Right lobe of liver (tissue), 4 donors: ENCODE data around the gene ATG10.

Source experiments
- POLR2A ChIP-seq: fragments of 450-650 bp; IDR thresholded peaks from one replicate; pipeline ENCODE4 v1.6.1; 2017; ENCODE audit warnings: antibody characterized with exemption, mild to moderate bottlenecking
- TF ChIP-seq, protein P1 (sequence below), 4 donors: fragments of 200-600 bp in 3 of 4; fragments of 450-650 bp in 1 of 4; IDR thresholded peaks; one replicate each; pipeline versions ENCODE4 v1.5.1 to v1.8.0; 2016 to 2022; ENCODE audit warnings: antibody characterized with exemption in 4 of 4, mild to moderate bottlenecking in 2 of 4
- donor health status: DM: no; HTN: no; CAD: no.
- donor health status: DM: no; HTN: no; CAD: no.
- donor health status: DM: no; HTN: yes; CAD: no.

GRCh38 chr5:81936066-81936465 is 35.8 kb upstream of the ATG10 start:
- TF ChIP-seq, protein P1, sequence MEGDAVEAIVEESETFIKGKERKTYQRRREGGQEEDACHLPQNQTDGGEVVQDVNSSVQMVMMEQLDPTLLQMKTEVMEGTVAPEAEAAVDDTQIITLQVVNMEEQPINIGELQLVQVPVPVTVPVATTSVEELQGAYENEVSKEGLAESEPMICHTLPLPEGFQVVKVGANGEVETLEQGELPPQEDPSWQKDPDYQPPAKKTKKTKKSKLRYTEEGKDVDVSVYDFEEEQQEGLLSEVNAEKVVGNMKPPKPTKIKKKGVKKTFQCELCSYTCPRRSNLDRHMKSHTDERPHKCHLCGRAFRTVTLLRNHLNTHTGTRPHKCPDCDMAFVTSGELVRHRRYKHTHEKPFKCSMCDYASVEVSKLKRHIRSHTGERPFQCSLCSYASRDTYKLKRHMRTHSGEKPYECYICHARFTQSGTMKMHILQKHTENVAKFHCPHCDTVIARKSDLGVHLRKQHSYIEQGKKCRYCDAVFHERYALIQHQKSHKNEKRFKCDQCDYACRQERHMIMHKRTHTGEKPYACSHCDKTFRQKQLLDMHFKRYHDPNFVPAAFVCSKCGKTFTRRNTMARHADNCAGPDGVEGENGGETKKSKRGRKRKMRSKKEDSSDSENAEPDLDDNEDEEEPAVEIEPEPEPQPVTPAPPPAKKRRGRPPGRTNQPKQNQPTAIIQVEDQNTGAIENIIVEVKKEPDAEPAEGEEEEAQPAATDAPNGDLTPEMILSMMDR (IDR thresholded peaks at IDR 0.05) = no peak
- no peak for TF ChIP-seq POLR2A
